HPDE6-E6E7 (cell line): ENCODE measurements around the gene TRIM32.
A peak's percentile ranks its signal among the peaks of the same experiment; 100 is the strongest.

ENCODE experiments used
- DNase-seq: peaks from one replicate; pipeline ENCODE4 v3.0.0; 2011; ENCODE audit warnings: missing footprints; ENCODE audit errors: extremely low spot score

Gene TRIM32

DNA sequence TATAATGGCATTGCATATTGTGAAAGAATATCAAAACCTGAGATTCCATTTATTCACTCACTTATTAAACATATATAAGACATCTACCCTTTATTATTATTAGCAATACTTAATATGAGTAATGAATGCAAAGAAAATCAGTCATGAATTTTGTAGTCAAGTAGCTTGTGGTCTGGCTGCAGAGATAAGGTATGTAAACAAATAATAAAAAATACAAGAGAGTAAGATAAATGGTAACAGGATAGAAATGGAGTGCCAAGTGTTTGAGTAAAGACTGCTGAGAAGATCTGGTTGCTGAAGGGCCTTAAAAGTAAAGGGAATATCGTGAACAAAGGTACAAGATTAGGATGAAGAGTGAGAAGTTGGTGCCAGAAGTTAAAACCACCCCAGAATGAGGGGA, 18.4 kb downstream of the TRIM32 start:
- DNase-seq, result no peak

DNA sequence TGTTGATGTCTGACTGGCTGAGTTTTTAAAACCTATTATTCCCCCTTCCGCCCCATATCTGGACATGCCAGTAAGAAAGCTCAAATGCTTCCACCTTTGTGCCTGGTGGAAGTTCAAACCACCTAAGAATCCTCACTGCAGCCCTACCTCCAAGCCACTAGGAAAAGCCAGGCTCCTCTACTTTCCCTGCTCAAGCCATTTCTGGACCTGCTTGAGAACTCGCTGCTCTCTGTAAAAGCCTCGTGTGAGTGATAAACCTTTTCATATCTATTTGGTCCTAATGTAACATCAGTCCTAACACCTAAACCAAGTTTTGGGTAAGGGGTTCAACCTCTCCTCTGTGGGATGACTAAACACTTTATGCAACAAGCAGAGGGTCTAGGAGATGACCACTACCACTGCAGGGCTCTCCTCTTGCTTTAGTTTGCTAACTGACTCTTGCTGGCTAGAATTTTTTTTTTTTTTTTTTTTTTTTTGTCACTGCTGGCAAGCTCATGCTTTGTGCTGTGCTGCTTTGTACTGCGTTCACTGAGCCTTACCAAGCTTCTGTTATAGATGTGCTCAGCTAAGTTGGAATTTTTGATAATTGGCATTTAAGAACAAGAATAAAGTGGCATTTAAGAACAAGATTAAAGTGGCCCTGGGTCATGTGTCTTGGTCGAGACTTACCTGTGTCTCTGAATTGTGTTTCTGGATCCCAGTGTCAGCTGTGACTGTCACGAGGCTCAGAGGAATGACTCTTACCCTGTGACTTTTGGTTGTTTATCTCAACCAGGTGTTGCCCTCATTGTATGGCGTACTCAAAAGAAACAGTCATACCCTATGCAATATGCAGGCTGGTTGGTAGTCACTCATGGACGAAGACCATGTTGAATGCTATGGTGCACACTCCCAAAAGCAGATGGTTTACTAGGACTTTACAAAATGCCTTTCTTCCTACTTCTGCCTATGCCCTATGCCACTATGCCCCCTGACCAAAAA, 19.5 kb downstream of the TRIM32 start:
- no peak for DNase-seq

DNA sequence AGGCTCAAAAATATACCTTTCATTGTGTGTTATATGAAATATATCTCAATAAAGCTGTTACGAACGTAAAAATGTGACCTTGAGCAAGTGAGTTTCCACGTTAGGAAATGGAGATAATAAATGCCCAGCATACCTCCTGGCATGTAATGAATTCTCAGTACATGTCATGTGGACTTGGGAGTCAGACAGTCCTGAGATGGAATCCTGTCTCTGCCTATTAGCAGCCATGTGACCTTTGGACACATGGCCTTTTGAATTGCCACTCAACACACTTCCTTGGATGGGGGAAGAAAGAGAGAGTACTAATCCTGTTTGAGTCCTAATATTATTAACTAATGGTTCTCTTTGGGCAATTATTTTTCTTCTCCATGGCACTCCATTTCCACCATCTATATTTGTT, 25.7 kb downstream of the TRIM32 start:
- DNase-seq, result no peak

- DNase-seq, result no peak
These were observed 26.2 kb downstream of the TRIM32 start for GRCh38 chr9:116713271-116713670.

GRCh38 chr9:116715751-116716150, 28.6 kb downstream of the TRIM32 start:
- DNase-seq, result no peak

DNA sequence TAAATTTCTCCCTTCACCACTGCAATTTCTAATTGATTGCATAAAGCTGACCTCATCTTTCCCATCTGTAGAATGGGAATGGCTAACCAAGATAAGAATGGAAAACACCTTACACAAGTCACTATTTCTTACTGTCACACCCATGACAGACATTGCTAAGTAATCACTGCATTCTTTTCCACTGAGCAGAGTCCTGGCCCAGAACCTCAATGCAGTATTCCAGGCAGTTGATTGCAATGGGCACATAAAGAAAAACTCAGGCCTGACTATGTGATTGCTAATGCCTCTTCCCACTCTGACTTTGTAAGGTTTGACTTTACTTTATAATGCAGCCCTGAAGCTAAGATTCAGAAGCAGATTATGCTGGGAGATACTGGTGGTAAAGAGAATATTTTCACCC, 29.3 kb downstream of the TRIM32 start:
- DNase-seq, result no peak

DNA sequence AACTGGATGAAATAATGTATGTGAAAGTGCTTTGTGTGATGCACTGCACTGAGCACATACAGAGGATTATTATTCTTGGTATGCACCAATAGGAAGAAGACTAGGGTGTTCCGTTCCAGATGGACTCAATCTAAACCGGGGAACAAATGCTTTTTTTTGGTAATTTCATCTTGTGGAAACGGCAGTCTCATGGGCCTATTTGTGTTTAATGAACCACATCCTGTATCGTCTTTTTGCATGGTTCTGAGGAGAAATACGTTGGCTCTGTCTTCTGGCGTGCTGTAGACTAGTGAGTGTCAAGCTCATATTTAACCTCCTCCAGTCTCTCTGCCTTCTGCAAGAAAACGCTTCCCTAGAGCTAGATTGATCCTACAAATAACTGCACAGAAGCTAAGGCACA, 30.0 kb downstream of the TRIM32 start:
- DNase-seq, result no peak

DNA sequence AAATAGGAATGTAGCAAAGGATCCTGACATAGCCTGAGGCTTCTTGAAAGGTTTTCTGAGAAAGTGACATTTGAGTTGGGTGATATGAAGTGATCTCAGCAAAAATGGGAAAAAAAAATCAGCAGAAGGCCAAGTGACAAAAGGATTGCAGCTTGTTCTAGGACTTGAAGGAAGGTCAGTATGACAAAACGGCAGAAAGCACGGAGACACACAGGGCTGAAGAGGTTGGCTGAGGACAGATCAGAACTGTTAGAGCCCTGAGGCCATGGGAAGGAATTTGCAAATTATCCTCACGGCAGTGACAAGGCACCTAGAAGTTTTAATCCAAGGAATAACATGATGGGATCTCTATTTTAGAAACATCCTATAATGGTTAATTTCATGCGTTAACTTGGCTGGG, 31.0 kb downstream of the TRIM32 start:
- DNase-seq, result no peak

DNA sequence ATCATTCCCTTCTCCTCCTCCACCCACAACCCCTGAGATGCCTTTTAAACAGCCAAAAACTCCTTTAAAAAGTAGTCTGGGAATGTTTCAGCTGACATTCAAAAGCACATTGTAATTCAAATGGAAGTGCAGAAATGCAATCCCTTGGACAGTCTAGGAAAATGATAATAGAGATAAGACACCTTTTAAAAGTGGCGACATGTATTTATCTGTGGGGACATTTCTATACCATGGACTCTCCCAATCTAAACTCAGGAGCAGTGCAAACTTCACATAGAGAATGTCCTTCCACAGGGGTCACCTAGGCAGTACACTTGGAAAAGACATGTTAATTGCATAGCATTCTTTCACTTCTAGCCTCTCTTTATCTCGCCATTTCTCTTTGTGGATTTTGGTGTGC, 33.0 kb downstream of the TRIM32 start:
- DNase-seq, result no peak

DNA sequence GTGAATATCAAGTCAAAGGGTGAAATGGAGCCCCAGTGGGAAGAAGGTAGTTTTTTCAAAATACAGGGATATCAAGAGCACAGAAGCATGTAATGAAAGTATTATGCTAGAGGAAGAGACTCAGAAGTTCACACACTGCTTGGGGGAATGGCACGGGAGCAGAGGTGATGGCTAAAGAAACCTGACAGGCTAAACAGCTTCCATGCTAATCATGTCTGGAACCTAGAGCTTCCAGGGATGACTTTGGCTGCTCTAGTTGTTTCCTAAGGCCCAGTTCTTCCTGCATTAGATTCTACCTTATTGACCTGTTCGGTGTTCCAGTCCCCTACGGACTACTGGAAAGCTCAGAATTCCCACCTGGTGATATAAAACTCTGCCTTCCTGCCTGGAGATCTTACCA, 34.3 kb downstream of the TRIM32 start:
- DNase-seq, result no peak

GRCh38 chr9:116721944-116722343, 34.8 kb downstream of the TRIM32 start:
- DNase-seq, result no peak

DNA sequence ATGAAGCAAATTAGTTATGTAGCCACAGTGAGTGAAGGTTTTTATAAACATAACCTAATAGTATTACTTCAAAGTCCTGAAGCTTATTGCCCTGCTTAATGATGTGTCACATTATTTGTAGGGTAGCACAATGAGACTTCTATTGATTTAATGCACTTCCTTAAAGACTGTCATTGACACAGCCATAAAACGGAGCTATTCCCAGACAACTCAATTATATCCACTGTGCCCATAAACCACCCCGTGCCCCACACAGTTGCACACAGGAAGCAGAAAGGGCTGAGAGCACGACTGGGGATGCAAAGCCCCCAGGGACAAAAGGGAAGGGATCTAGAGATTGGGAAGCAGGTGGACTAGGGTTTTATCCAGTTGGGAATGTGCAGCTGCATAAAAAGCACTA, 37.0 kb downstream of the TRIM32 start:
- no peak for DNase-seq

- no peak for DNase-seq
These were observed 39.5 kb downstream of the TRIM32 start for GRCh38 chr9:116726602-116727001.

DNA sequence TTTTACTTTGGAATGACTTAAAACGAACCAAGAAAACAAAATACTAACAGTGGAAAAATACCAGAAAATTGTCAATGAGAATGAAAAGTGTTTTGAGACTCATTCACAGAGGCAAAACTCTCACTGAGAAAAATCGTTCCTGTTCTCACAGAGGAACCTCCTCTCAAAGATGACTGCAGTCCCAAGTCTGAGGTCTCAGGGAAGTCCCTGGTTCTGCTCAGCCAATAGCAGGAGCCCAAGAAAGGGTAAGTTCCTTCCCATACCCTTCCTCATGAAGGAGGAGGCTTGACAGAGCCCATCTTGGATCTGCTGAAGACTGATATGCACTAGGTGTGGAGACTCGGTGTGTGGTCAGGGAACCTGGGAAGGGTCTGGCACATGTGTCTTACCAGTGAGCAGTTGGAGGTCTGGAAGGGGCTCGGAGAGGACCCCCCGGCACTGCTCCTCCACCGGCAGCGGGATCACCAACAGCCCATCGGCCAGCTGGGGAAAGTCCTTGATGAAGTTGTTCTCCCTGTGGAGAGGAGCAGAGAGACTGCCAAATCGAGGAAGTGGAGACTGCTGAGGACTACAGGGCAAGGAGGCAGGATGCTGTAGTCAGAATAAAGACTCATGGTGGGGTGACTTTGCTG, 46.0 kb downstream of the TRIM32 start:
- no peak for DNase-seq

DNA sequence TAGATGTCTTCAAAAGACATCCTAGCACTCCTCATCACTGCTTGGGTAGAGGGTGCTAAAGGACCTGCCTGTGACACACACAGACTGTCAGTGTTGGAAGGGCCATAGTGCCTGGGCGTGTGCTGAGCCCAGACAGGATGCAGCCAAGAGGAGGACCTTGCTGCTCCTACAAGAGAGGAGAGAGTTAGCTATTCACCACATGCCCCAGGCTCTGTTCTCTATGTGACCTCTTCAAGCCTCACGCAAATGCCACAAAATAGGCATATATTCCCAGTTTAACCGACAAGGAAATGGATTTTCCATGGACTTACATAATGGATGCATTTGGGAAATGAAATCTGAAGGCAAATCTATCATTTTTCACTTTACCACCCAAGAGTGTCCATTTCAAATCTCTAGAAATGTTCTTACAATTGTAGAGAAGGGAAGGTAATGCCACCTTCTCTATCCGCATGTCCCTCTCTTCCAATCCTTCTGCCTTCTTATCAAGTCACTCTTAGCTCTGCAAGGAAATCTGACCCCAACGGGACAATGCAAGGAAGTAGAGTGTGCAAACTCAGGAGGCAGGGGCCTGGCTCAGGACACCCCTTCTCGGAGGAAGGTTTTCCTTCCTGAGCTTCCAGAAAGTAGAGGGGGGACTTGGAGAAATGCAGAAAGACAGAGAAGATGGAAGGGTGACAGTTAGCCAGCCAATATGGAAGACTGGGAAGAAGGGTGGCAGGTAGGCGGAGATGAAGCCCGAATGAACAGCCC, 49.5 kb downstream of the TRIM32 start:
- DNase-seq, result no peak

DNA sequence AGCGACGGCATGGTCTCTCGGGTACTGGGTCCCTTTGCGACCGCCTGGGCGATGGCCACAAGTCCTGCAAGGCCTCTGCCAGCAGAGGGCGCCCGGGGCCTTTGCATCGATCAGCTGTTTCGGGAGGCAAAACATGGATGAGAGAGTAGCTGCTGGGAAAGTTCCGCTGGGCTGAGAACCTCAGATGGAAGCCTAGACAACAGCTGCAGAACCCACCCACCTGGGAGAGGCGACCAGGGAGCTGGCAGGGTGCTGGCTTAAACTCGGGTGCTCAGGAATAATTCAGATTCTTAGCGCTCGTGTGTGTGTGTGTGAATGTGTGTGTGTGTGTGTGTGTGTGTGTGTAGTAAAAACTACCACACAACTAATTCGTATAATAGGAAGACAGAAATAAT, 50.0 kb downstream of the TRIM32 start:
- peak; percentile 90 for DNase-seq

GRCh38 chr9:116741086-116741740, 54.1 kb downstream of the TRIM32 start:
- DNase-seq, result no peak

- DNase-seq, result no peak
These were observed 54.6 kb downstream of the TRIM32 start for GRCh38 chr9:116741742-116742141.

DNA sequence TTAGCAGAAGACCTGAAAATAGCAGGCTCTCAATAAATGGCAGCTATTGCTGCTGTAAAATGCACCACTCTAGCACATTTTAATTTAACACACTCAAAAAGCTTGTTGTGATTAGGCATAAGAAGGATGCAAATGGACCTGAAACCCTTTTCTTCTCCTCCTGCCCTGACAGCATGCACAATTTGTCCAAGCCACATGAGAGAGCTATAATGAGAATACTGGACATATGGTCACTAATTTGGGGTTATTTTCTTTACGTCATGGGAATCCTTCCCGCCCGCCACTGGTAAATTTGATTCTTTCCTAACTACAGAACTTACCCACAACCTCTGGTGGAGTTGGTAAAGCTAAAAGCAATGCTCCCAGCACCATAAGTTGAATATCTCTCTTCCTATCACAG, 62.1 kb downstream of the TRIM32 start:
- DNase-seq, result no peak

- DNase-seq, result no peak
These were observed 62.7 kb downstream of the TRIM32 start for GRCh38 chr9:116749772-116750171.

- DNase-seq, result no peak
These were observed 63.4 kb downstream of the TRIM32 start for GRCh38 chr9:116750510-116750909.
